Fibroblast of the conjunctiva (primary cell): Measurements from ENCODE around the gene KIAA0319L.
A peak's percentile ranks its signal among the peaks of the same experiment; 100 is the strongest.

Experiments used
- DNase-seq: peaks from one replicate; pipeline ENCODE4 v3.0.0-alpha.2; 2010; ENCODE audit warnings: low read depth

Gene KIAA0319L

DNA sequence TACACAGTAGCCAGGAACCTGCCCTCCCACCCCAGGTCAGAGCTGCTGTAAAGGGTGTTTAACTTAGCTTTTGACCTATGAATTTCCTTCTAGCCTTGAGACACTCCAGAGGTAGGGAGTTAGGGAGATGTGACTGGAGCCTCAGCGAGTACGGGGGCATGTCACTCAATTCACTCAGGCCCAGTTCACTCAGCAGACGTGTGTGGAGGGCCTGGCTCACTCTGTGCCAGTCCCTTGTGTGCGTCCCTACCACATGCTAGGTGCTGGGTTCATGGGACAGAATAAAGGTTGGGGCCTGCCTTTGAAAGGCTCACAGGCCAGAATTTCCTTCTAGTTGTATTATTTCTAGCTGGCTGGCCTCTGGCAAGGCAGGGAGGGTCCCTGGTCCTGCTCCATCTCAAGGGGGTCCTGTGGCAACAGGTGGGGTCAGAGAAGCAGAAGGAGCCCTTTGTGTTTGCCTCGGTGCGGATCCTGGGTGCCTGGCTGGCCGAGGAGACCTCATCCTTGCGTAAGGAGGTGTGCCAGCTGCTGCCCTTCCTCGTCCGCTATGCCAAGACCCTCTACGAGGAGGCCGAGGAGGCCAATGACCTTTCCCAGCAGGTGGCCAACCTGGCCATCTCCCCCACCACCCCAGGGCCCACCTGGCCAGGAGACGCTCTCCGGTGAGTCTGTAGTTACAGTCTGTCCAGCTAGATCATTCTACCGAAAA, 4.9 kb upstream of the KIAA0319L start:
- DNase-seq = no peak

DNA sequence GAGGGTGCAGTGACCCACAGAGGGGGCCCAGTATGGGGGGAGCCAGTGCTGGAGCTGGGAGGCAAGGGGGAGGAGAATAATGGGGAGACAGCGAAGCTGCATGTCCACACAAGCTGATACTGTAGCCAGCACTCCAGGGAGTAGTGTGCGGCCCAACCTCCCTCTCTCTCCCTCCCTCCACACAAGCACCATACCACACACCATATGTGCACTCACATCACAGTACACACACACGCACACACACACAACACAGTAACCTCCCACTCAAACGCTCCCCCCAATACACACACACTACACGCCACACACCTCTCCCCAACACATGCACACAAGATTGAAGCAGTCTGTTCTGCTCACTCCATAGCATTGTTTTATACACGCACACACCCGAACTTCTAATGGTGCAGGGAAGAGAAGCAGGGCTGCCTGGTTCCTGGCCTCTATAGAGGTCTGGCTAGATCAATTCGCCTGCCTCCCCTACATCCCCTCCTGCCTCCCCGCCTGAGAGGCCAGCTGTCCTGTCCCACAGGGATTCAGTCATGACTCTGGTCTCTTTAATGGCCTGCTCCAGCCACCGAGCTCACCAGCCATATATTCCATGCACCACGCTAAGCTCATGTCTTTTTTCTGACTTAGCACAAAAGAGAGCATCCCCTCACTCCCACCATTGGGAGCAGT, 4.2 kb upstream of the KIAA0319L start:
- no peak for DNase-seq

DNA sequence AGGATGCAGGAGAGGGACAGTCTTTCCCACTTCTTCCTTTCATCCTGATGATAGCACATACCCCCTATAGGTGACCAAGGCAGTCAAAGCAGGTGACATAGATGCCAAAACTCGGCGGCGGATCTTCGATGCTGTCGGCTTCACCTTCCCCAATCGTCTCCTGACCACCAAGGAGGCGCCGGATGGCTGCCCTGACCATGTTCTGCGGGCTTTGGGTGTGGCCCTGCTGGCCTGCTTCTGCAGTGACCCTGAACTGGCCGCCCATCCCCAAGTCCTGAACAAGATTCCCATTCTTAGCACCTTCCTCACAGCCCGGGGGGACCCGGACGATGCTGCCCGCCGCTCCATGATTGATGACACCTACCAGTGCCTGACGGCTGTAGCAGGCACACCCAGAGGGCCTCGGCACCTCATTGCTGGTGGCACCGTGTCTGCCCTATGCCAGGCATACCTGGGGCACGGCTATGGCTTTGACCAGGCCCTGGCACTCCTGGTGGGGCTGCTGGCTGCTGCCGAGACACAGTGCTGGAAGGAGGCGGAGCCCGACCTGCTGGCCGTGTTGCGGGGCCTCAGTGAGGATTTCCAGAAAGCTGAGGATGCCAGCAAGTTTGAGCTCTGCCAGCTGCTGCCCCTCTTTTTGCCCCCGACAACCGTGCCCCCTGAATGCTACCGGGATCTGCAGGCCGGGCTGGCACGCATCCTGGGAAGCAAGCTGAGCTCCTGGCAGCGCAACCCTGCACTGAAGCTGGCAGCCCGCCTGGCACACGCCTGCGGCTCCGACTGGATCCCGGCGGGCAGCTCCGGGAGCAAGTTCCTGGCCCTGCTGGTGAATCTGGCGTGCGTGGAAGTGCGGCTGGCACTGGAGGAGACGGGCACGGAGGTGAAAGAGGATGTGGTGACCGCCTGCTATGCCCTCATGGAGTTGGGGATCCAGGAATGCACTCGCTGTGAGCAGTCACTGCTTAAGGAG, 3.3 kb upstream of the KIAA0319L start:
- no peak for DNase-seq

DNA sequence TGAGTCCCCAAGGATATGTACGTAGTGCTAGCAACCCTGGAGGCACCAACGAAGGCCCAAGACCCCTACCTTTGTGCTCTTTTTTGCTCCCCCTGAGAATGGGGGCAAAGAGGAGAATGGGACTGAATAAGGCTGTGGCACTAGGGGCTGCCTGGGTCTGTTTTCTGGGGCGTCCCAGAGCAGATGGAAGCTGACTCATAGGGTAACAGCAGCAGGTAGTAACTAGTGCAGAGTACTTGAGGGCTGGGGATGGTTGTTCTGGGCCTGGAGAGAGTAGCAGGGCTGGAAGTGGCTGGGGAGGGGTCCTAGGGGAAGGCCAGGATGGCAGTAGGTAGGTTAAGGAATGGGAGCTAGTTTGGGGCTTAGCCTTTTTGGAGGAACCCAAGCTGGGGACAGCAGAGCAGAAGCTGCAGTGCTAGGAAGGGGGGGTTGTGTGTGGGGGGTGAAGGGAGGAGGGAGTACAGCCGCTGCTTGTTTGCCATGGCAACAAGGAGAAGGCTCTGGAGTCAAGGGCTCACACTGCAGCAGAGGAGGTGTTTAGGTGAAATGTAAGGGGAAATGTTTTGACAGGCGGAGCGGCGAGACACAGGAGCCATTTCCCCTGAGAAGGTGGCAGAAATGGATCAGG, 2.2 kb upstream of the KIAA0319L start:
- no peak for DNase-seq

DNA sequence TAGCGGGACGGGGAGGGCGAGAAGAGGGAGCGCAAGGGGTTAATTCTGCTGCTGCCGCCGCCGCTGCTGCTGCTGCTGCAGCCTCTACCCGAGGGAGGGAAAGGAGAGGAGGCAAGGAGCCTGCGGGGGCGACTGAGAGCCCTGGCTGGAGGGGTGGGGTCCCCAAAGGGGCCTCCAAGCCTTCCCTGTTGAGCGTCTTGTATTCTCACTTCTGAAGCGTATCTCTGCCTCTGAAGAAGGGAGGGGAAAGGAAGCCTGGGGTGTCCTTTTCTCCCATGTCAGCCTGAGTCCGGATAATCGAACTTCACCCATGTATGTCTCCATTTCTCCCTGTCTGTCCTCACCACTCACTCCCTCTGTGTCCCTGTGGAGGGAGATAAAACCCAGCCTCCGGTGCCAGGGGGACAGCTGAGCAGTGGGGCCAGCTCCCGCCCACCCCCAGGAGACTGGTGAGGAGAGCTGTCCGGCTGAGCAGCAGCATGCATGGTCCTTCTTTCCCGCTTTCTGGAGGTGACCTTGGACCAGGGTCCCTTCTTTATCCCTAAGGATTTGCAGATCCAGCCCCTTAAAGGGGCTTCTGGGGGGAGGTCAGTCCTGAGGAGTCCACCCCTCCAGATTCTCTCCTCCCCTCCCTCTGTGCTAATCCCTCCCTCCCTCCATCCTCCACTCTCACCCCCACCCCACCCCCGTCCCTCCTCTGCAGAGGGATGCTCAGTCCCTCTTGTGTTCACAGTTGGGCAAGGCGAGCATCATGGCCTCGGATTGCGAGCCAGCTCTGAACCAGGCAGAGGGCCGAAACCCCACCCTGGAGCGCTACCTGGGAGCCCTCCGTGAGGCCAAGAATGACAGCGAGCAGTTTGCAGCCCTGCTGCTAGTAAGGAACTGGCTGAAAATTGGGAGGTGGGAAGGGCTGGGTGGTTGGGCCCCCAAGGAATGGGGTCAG, 1.4 kb upstream of the KIAA0319L start:
- no peak for DNase-seq

DNA sequence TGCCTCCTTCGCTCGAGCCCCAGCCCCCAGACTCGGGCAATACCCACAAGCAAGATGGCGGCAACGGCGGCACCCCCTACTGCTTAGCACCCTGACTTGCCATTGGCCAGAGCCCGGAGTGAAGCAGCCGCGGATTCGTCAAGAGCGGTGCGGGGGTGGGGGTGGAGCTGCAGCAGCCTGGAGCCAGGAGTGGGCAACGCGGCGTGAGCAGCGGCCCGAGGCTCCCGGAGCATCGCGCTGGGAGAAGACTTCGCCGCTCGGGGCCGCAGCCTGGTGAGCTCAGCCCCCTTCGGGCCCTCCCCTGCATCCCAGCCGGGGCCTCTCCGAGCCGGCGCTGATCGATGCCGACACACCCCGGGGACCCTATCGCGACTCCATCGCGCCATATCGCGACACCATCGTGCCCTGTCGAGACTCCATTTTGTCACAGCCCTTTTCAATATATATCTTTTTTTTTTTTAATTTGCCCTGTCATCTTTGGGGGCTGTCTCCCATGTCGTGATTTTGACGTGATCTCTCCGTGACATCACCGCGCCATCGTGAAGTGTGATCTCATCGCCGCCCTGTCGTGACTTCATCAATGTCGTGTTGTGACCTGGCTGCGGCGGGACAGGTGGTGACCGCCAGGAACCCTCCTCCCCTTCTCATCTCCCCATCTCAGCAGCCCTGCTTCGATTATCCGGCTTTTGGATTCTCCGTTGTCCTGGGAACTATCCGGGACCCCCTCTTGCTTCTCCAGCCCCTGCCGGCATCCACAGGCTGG, 589 bp upstream of the KIAA0319L start, which contains the start of gene NCDN:
Gene NCDN, plus strand, starts transcription at position 189 of the 763 bp plus-strand sequence. Its CDS starts 392 bp downstream, at position 581.
- DNase-seq = peak; percentile 94

DNA sequence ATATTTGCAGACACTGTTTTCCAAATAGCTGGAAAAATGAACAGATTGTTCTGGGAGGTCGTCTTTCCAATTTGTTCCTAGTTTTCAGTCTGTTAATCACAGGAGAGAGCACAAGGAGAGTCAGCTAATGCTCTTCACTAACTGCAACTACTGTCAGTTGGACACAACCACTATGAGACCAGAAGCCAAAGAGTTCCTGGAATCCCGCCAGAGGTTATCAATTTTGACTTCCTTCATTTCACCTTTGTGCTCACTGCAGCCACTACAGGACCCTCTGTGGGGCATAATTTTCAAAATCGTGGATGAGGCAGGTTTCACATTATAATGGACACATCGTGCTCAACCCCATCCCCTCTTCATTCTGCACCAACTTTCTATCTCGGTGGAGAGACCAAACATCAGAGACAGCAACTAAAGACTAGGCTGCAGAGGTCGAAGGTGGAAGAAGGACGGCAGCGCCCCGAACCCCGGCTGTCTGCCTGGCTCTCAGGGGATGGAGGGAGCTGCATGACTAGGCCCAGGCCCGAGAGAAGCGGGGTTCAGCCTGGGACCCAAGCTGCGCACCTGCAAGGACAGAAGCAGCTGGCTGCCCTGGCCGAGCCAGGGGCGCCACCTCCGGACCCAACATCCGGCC, 602 bp downstream of the KIAA0319L start:
- DNase-seq = no peak

DNA sequence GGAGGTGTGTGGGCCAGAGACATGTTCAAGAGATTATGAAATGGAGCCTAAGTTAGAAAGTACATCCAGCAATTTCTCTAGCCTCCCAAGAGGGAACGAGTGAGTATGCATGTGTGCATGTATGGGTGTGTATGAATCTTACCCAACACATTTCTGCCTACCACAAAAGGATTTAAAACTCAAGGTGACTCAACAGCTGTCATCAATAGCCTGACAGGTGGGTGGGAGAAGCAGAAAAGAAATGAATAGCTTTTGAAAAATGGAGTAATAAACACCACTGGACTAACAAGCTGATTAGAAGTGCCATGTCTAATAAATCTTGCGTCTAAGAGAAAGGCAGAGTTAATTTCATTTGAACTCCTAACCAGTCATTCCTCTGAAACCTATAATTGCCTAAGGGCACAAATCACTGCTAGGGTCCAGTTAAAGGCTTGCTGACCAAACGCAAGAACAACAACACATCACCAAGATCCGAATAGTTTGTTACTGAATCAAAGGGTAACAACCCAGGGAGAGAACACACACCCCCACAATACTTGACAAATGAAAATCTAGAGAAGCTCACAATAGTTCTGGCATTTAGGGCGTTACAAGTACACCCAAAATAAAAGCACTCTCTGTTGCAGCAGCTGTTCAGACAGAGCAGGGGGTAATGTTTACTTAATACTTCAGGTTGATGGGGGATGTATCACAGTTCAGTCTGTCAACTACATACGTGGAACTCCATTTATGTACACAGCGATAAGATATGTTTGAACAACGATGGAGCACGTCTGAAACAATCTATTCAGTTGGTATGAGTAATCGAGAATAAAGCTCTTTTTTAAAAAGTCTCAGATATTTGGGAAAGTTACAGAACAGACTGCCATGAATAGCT, 1.4 kb downstream of the KIAA0319L start:
- DNase-seq = no peak

DNA sequence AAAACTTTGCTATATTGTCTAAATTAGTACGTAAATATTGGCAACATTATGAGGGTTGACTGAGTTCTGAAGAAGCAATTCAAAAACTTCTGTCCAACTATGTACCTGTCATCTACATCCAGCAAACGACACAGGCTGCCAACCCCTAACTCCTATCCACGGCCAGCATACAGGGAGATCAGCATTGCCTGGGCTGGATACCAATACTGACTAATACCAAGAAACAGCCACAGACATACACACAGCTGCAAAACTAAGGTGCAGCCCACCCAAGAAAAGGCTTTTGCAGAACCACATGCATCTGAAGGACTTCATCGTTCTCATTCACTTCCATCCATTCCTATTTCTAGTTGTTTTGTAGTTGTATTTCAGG, 2.0 kb downstream of the KIAA0319L start:
- DNase-seq = no peak

DNA sequence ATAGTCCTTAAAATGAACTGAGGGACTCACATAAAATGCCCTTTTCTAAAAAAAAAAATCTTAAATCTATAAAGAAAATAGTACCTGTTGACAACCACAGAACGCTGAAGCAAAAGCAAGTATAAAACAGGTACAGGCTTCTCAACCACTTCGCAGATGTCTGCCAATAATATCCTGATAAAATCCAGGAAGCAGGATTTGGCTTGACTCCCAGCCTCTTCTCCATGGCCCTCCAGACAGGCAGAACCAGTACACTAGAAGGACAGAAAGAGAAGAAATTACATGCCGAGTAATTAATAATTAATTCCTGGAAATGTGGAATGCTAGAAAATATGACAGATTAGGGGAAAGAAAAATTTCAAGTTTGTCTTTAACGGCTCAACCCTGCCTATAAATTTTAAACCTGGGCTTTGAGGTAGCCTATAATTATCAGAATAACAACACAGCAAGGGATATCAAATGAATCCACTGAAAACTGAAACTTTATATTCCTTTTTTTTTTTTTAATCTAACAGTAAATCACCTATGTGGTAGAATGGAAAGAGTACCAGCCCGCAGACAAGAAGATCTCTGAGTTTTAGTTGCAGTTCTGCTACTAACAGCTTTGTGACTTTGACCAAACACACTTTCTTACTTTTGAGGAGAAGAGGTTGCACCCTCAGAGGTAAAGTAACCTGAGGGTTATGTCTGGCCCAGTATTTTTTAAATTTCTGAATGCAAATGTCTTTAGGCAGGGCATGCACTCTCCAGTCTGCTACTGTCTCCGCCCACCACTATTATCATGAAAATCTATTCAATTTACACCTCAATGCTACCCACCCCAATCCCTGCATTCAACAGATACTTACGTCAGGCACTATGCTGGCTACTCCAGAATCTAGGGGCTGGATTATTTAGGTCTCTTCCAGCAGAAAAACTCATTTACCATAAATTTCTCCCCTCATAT, 2.7 kb downstream of the KIAA0319L start:
- DNase-seq = no peak

DNA sequence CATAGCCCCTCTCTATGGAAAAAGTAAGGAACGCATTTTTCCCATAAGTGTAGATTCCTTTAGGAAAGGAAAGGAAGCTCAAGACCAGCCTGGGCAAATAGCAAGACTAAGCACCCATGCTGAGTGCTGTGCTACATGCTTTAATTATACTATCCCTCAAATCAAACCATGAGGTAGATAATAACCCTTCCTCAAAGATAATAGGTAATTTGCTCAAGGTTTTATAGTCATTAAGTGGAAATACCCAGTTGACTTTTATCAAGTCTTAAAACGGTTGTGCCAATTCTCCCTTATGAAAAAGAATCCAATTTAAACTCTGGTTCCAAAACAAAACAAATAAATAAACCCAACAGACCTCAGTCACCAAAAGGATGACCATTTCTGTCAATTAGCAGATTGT, 3.4 kb downstream of the KIAA0319L start:
- DNase-seq = no peak

DNA sequence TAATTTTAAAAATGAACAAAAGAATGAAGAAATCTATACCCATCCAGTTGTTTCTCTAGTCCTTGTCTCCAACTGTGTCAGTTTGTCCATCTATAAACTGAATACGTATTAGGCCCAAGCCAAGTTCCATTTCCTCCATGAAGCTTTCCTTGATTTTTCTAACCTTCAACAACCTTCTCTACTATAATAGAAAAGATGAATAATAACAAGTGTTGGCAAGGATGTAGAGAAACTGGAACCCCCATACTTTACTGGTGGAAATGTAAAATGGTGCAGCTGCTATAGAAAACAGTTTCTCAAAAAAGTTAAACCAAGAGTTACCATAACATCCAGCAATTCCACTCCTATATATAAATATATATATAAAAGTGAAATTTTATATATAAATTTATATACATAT, 10.6 kb downstream of the KIAA0319L start:
- no peak for DNase-seq

DNA sequence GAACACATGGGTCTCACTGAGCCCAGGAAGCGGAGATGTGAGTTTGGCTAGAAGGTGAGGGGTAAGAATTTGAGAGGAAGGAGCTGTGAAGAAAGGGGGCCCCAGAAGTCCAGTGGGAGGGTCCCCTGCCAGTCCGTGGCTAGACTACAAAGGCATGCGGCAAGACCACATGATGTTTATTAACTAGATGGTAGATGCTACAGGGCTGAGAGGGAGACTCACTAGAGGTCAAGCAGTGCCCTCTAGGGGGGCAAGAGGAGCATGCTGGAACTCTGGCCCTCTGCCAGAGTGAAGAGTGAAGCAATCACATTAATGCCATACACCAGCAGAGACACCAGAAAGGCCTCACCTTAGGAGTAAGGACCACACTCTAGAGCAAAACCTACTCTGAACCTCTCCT, 12.2 kb downstream of the KIAA0319L start:
- DNase-seq = peak; percentile 39

DNA sequence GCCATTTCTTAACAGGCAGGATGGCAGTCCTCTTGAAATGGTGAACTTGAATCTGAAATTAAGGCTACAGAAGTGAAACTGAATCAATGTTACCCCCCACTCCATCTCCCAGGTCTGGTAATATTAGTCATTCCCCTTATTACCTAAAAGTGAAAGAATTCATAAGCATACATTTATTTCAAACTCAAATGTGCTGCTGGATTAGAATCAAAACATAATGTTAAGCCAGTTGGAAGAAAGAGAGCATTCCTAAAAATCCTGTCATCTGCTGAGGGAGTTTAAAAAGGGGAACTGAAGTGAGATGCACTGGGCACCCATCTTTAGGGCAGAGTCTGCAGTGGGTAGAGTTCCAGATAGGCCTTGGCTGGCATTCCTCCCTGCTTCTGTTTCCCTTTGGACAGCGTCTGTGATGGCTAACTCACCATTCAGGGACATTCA, 17.4 kb downstream of the KIAA0319L start:
- peak; percentile 34 for DNase-seq

DNA sequence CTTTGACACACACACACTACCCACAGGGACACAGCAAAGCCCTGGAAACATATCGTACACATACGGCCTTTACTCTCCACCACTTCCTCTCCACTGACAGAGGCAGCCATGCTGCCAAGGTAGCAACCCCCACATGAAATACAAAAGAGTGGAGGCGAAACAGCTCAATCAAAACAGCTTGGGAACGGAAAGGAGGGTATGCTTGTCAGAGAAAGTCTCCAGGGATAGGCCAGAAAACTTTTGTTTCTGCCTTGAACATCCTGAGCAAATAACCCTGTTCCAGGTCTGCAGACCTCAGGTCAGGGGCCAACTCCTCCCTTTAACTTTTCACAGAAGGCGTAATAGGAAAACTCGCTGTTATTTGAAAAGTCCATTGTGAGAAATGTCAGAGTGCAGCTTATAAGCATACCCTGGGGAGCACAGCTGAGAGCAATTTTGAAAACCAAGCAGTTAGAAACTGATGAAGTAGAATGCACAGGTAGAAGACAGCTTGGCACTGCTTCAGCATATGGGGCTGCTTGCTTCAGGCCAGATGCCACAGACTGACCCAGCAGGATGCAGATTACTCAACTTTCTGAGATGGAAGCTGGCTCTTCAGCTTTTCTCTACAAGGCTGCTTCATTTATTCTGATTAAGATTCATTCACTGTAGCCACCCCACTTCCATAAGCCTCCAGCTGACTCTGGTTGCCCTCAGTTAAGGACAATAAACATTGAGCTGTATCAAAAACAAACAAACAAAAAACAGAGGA, 18.0 kb downstream of the KIAA0319L start:
- DNase-seq = no peak

DNA sequence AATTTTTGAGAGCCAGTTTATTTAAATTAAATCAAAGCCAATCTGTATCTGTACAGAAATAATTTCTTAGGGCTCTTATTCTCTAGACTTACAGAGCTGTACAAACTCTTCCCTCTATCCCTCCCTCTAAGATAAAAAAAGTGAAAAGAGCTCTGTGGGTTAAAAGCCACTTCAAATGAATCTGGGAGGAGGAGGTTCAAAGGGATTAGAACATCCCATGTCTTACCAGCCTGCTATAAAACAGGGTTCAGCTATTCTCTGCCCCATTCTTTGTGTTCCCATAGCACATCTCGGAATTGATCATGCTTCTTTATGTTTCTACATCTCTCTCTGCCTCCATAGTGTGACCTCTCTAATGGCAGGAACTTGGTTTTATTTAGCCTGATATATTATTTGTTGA, 19.4 kb downstream of the KIAA0319L start:
- no peak for DNase-seq
